Natural killer cell (primary cell): ENCODE measurements around the gene CADM2. TPM values are rescaled to one million over a fixed set of nuclear protein-coding genes. Genes with fewer than 3 reads are reported as not detected.

Experiments used
- ATAC-seq, 3 donors: fragments of 150-1000 bp in 2 of 3; fragments of 200-7000 bp in 1 of 3; cut with Tn5 transposase; 1 replicate in 1 of 3; 2 replicates in 2 of 3; pipeline ENCODE4 v1.10.0; 2021; ENCODE audit warnings: mild to moderate bottlenecking in 2 of 3, moderate library complexity in 2 of 3
- DNase-seq, 2 donors: peaks; one replicate each; pipeline versions ENCODE4 v3.0.0 to v3.0.0-alpha.2; 2013 to 2021; ENCODE audit warnings: mixed read lengths in 1 of 2
- H3K27ac ChIP-seq: one replicate; pipeline ENCODE4 v1.5.1; 2013; ENCODE audit warnings: mild to moderate bottlenecking, low read length
- H3K27me3 ChIP-seq: one replicate; pipeline ENCODE4 v1.6.1; 2013; ENCODE audit warnings: low read length; ENCODE audit not compliant: control insufficient read depth, insufficient read depth
- H3K36me3 ChIP-seq: one replicate; pipeline ENCODE4 v1.6.1; 2013; ENCODE audit warnings: low read length; ENCODE audit not compliant: control insufficient read depth, insufficient read depth
- H3K4me1 ChIP-seq: one replicate; pipeline ENCODE4 v1.6.1; 2013; ENCODE audit warnings: low read length; ENCODE audit not compliant: control insufficient read depth, insufficient read depth
- H3K4me3 ChIP-seq: one replicate; pipeline ENCODE4 v1.5.1; 2013; ENCODE audit warnings: low read length
- H3K9me3 ChIP-seq: one replicate; pipeline ENCODE4 v1.6.1; 2013; ENCODE audit warnings: low read length; ENCODE audit not compliant: control insufficient read depth, insufficient read depth
- H3K27ac Mint-ChIP-seq, 2 donors: one replicate each; pipeline ENCODE4 v1.8.0; 2022; ENCODE audit warnings: mild to moderate bottlenecking in 2 of 2, mixed read lengths in 2 of 2, moderate library complexity in 1 of 2
- H3K27me3 Mint-ChIP-seq, 2 donors: one replicate each; pipeline ENCODE4 v1.8.0; 2022; ENCODE audit warnings: low read depth in 2 of 2, mixed read lengths in 2 of 2
- H3K36me3 Mint-ChIP-seq: one replicate; pipeline ENCODE4 v1.8.0; 2022; ENCODE audit warnings: mixed read lengths
- H3K4me1 Mint-ChIP-seq, 2 donors: one replicate each; pipeline ENCODE4 v1.8.0; 2022; ENCODE audit warnings: mixed read lengths in 2 of 2
- H3K4me3 Mint-ChIP-seq: one replicate; pipeline ENCODE4 v1.8.0; 2022; ENCODE audit warnings: mild to moderate bottlenecking, moderate library complexity, mixed read lengths
- H3K9me3 Mint-ChIP-seq, 2 donors: one replicate each; pipeline ENCODE4 v1.8.0; 2022; ENCODE audit warnings: mixed read lengths in 2 of 2
- WGBS: methylation state at CpG from one replicate; pipeline ENCODE4 v1.1.7; 2013; ENCODE audit warnings: missing lambda C conversion rate; ENCODE audit not compliant: insufficient coverage; 5-methylcytosine and 5-hydroxymethylcytosine counted together
- intact Hi-C: fragments of 100-400 bp; cut with micrococcal nuclease; formaldehyde crosslinking; loops from one replicate; pipeline ENCODE4 v1.14.2; 2022
- total RNA-seq, 4 donors: library from RNA; stranded (reverse); fragments of 120-200 nt in 1 of 4; gene quantifications; one replicate each; pipeline versions ENCODE4 v1.2.3 to v1.2.4, GENCODE V29; 2013 to 2022
- TF ChIP-seq, protein P1 (sequence below): fragments of 200-600 bp; IDR thresholded peaks from one replicate; pipeline ENCODE4 v1.8.0; 2022; ENCODE audit warnings: antibody characterized with exemption

The CADM2 gene
- total RNA-seq, 3 donors from 2014 or later (not counting 1 experiment from before 2014, with no cell fraction given): 0.07 TPM; not detected in 2

DNA sequence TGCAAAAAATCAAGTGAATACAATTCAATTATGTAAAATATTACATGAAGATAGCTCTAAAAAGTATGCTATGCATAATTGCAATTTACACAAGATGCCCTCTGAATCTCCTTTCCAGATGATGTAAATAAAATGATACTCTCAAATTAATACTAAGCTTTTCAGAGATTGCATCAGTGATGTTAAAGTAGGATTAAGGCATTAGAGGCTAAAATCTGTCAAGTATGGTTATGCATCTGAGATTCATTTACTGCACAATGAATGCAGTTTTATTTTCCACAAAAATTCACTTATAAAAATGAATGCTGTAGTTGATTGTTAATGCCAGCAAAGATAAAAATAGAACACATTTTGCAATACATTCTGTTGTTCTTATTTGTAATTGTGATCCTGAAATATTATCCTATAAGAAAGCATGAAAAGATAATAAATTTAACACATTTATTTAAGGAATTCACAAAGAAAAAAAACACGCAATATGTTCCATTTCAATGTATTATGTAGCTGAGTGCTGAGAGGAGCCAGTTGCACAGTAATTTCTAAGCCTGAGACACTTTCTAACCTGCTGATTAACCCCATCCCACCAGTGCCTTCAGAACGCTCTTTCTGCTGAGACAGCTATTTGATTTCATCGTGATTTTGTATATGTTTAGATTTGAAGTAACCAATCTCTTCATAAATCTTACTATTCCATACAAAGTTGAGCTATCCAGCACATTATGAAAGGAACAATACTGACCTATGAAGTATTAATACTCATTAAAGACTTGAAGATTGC is 224.4 kb downstream of the CADM2 start:
- no peaks in the 10 kb centered on the region for H3K4me1 Mint-ChIP-seq
- no peak for ATAC-seq
- intact Hi-C loops: no loop called here
- TF ChIP-seq, protein P1, sequence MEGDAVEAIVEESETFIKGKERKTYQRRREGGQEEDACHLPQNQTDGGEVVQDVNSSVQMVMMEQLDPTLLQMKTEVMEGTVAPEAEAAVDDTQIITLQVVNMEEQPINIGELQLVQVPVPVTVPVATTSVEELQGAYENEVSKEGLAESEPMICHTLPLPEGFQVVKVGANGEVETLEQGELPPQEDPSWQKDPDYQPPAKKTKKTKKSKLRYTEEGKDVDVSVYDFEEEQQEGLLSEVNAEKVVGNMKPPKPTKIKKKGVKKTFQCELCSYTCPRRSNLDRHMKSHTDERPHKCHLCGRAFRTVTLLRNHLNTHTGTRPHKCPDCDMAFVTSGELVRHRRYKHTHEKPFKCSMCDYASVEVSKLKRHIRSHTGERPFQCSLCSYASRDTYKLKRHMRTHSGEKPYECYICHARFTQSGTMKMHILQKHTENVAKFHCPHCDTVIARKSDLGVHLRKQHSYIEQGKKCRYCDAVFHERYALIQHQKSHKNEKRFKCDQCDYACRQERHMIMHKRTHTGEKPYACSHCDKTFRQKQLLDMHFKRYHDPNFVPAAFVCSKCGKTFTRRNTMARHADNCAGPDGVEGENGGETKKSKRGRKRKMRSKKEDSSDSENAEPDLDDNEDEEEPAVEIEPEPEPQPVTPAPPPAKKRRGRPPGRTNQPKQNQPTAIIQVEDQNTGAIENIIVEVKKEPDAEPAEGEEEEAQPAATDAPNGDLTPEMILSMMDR: no peak
- H3K4me3 ChIP-seq: no peak overlapping the region
- H3K27ac Mint-ChIP-seq: no peak overlapping the region
- DNase-seq: no peak
- H3K27me3 Mint-ChIP-seq: no peaks in the 10 kb centered on the region
- H3K9me3 ChIP-seq: no peaks in the 10 kb centered on the region
- no peaks in the 10 kb centered on the region for H3K36me3 ChIP-seq
- H3K27ac ChIP-seq: no peak overlapping the region
- no peaks in the 10 kb centered on the region for H3K27me3 ChIP-seq
- H3K36me3 Mint-ChIP-seq: no peaks in the 10 kb centered on the region
- H3K4me3 Mint-ChIP-seq: no peak overlapping the region
- no peaks in the 10 kb centered on the region for H3K4me1 ChIP-seq
- H3K9me3 Mint-ChIP-seq: peaks cover 3 to 6% of the 10 kb centered on the region in 2 donors
- WGBS: no CpG with 5 or more reads among the region's 3 CpGs

DNA sequence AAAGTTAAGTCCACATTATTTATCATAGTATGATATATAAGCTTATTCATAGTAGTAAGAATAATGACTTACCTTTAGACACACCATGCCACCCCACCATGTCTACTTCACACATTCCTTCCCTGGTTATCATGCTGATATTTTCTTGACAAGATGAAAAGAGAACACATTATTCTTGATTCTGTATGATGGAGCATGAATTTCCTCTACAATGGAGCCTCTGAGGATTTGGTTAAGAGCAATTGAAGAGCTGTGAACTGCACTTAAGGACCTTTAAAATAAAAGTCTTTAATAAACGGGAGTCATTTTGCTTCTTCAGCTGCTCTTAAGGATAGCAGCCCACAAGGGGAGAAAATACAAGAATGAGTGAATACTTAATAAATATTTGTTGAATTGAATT is 226.7 kb downstream of the CADM2 start:
- DNase-seq (no peak), ATAC-seq (no peak)
- no peaks in the 10 kb centered on the region for H3K27me3 ChIP-seq
- Mint-ChIP-seq H3K9me3 (peaks cover 3 to 11% of the 10 kb centered on the region in 2 donors), H3K27ac (no peak overlapping the region), H3K4me3 (no peak overlapping the region), H3K27me3 (no peaks in the 10 kb centered on the region), H3K36me3 (no peaks in the 10 kb centered on the region), H3K4me1 (no peaks in the 10 kb centered on the region)
- no peaks in the 10 kb centered on the region for H3K9me3 ChIP-seq
- H3K4me1 ChIP-seq: no peaks in the 10 kb centered on the region
- no peak overlapping the region for H3K27ac ChIP-seq
- TF ChIP-seq, protein P1: no peak
- H3K4me3 ChIP-seq: no peak overlapping the region
- H3K36me3 ChIP-seq: no peaks in the 10 kb centered on the region
- intact Hi-C loops: no loop called here
- 58% methylated on average over 1 of the region's 1 CpG for WGBS

DNA sequence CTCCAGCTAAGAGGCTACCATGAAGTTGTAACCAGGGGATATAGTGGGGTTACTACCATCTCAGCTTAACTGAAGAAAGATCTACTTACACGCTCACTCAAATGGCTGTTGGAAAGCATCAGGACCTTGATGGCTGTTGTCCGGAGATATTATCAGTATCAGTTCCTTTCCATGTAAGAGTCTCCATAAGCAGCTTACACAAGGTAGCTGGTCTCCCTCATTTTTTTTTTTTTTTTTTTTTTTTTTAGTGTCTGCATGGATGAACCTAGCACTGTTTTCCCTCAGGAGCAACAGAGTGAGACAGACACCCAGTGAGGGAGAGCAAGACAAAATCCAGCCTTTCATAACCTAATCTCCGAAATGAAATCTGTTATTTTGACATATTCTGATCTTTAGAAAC is 230.9 kb downstream of the CADM2 start:
- ATAC-seq (no peak), DNase-seq (no peak)
- H3K27me3 ChIP-seq: no peaks in the 10 kb centered on the region
- H3K27ac Mint-ChIP-seq: no peak overlapping the region
- intact Hi-C loops: no loop called here
- H3K9me3 ChIP-seq: no peaks in the 10 kb centered on the region
- WGBS: 89% methylated on average over 3 of the region's 3 CpGs
- no peaks in the 10 kb centered on the region for H3K4me1 ChIP-seq
- H3K4me3 ChIP-seq: no peak overlapping the region
- H3K36me3 Mint-ChIP-seq: peaks cover 9% of the 10 kb centered on the region
- TF ChIP-seq, protein P1: no peak
- no peaks in the 10 kb centered on the region for H3K36me3 ChIP-seq
- H3K27me3 Mint-ChIP-seq: no peaks in the 10 kb centered on the region
- H3K4me3 Mint-ChIP-seq: no peak overlapping the region
- H3K27ac ChIP-seq: no peak overlapping the region
- H3K4me1 Mint-ChIP-seq: no peaks in the 10 kb centered on the region
- H3K9me3 Mint-ChIP-seq: peaks cover 9 to 15% of the 10 kb centered on the region in 2 donors

DNA sequence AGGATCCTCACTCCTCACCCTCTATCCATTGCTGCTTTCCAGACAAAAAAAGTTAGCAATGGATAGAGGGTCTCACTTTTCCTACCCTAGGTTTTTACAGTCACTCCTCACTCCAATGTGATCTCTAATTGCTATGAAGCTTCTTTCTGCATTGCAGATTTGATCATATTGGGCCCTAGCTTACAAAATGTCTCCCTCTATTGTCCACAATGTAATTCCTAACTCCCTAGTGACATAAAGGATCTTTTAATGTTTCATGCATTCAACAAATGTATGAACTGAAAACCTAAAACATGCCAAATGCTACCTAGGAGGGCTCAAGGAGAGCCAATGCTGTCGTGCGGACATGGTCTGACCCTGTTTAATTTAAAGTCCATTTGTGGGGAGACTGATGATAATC is 234.8 kb downstream of the CADM2 start:
- Histone ChIP-seq H3K36me3 (no peaks in the 10 kb centered on the region), H3K4me3 (no peak overlapping the region), H3K27me3 (no peaks in the 10 kb centered on the region), H3K27ac (no peak overlapping the region), H3K9me3 (no peaks in the 10 kb centered on the region), H3K4me1 (no peaks in the 10 kb centered on the region)
- Mint-ChIP-seq H3K4me3 (no peak overlapping the region), H3K27me3 (no peaks in the 10 kb centered on the region), H3K36me3 (peaks cover 9% of the 10 kb centered on the region), H3K4me1 (no peaks in the 10 kb centered on the region), H3K9me3 (peaks cover 7 to 15% of the 10 kb centered on the region in 2 donors), H3K27ac (no peak overlapping the region)
- TF ChIP-seq, protein P1: no peak
- DNase-seq (no peak), ATAC-seq (no peak)
- 92% methylated on average over 2 of the region's 2 CpGs for WGBS
- intact Hi-C loops: no loop called here
